PC-3 (cell line): ENCODE results near the gene KCNK3. TPM values are rescaled to one million over a fixed set of nuclear protein-coding genes. Genes with fewer than 3 reads are reported as not detected.

Source experiments
- ATAC-seq: fragments of 200-7000 bp; cut with Tn5 transposase; 2 replicates; pipeline ENCODE4 v1.9.1; 2020; ENCODE audit warnings: mild to moderate bottlenecking, moderate library complexity
- BruUV-seq: library from RNA; stranded (reverse); fragments of 400-500 nt; replicated peaks from 2 replicates; lab custom pipeline; 2021; lab: Mats Ljungman, UMichigan
- CTCF ChIA-PET: fragments of 300-600 bp; sonication (Branson Sonifier 250); formaldehyde crosslinking; loops from one replicate; lab custom pipeline; 2022; ENCODE audit warnings: antibody characterized with exemption; lab: Charles Lee
- POLR2A ChIA-PET: fragments of 300-600 bp; sonication (Branson Sonifier 250); formaldehyde crosslinking; loops from one replicate; lab custom pipeline; 2022; ENCODE audit warnings: antibody characterized with exemption; ENCODE audit not compliant: unreplicated experiment; lab: Charles Lee
- DNase-seq: peaks from one replicate; pipeline ENCODE4 v3.0.0-alpha.2; 2015
- H2AFZ ChIP-seq: fragments of 300-600 bp; sonication (generic); 2 replicates; pipeline ENCODE4 v1.6.0; 2016; ENCODE audit warnings: antibody characterized with exemption, low read length
- H3F3A ChIP-seq: fragments of 300-600 bp; sonication (generic); one replicate; pipeline ENCODE4 v1.6.0; 2017; ENCODE audit warnings: antibody characterized with exemption, low read length, control low read depth, mild to moderate bottlenecking; ENCODE audit not compliant: unreplicated experiment
- H3K27ac ChIP-seq: fragments of 300-600 bp; sonication (generic); 2 replicates; pipeline ENCODE4 v1.5.1; 2016; ENCODE audit warnings: mild to moderate bottlenecking, low read length
- H3K27me3 ChIP-seq: fragments of 300-600 bp; sonication (generic); 2 replicates; pipeline ENCODE4 v1.6.1; 2016; ENCODE audit warnings: low read length, mixed read lengths
- H3K36me3 ChIP-seq: fragments of 300-600 bp; sonication (generic); 2 replicates; pipeline ENCODE4 v1.6.1; 2016; ENCODE audit warnings: low read depth, mixed run types, low read length, mixed read lengths
- H3K4me1 ChIP-seq: fragments of 300-600 bp; sonication (generic); 2 replicates; pipeline ENCODE4 v1.5.1; 2016; ENCODE audit warnings: low read length; ENCODE audit not compliant: insufficient read depth
- H3K4me2 ChIP-seq: fragments of 300-600 bp; sonication (generic); 2 replicates; pipeline ENCODE4 v1.6.0; 2016; ENCODE audit warnings: low read length
- H3K4me3 ChIP-seq: fragments of 300-600 bp; sonication (generic); 2 replicates; pipeline ENCODE4 v1.5.1; 2016; ENCODE audit warnings: mild to moderate bottlenecking, low read length, mixed read lengths
- H3K79me2 ChIP-seq: fragments of 300-600 bp; sonication (generic); 2 replicates; pipeline ENCODE4 v1.6.1; 2017; ENCODE audit warnings: low read length, mixed read lengths
- H3K9ac ChIP-seq: fragments of 300-600 bp; sonication (generic); 2 replicates; pipeline ENCODE4 v1.6.0; 2016; ENCODE audit warnings: mild to moderate bottlenecking, low read length
- H3K9me2 ChIP-seq: fragments of 300-600 bp; sonication (generic); replicated peaks from 2 replicates; pipeline ENCODE4 v1.6.1; 2016; ENCODE audit warnings: mixed run types, low read length, mixed read lengths
- H3K9me3 ChIP-seq: fragments of 300-600 bp; sonication (generic); 2 replicates; pipeline ENCODE4 v1.6.1; 2016; ENCODE audit warnings: low read length, mixed read lengths
- H4K20me1 ChIP-seq: fragments of 300-600 bp; sonication (generic); 2 replicates; pipeline ENCODE4 v1.6.1; 2016; ENCODE audit warnings: low read length, mixed read lengths
- EZH2 ChIP-seq: fragments of 300-600 bp; sonication (generic); IDR thresholded peaks from one replicate; pipeline ENCODE4 v1.6.1; 2017; ENCODE audit warnings: antibody characterized with exemption, mild to moderate bottlenecking, low read length; ENCODE audit not compliant: unreplicated experiment
- EZH2phosphoT487 ChIP-seq: fragments of 300-600 bp; sonication (generic); IDR thresholded peaks from 2 replicates; pipeline ENCODE4 v1.6.1; 2018; ENCODE audit warnings: mild to moderate bottlenecking, antibody characterized with exemption, low read length, borderline replicate concordance
- intact Hi-C: fragments of 100-400 bp; cut with micrococcal nuclease; formaldehyde crosslinking; loops from 2 replicates; pipeline ENCODE4 v1.9.0; 2023
- total RNA-seq: library from RNA; depleted of rRNA; stranded (reverse); fragments of >200 nt; gene quantifications from 2 replicates; pipeline ENCODE4 v1.2.3, GENCODE V29; 2014
- TF ChIP-seq, protein P1 (sequence below): fragments of 300-600 bp; sonication (generic); conservative IDR thresholded peaks from 2 replicates; pipeline ENCODE4 v1.5.1; 2017; ENCODE audit warnings: antibody characterized with exemption, low read depth, mild to moderate bottlenecking, low read length

KCNK3 gene
- total RNA-seq, 1 experiment from 2014 or later = 0.04 TPM

DNA sequence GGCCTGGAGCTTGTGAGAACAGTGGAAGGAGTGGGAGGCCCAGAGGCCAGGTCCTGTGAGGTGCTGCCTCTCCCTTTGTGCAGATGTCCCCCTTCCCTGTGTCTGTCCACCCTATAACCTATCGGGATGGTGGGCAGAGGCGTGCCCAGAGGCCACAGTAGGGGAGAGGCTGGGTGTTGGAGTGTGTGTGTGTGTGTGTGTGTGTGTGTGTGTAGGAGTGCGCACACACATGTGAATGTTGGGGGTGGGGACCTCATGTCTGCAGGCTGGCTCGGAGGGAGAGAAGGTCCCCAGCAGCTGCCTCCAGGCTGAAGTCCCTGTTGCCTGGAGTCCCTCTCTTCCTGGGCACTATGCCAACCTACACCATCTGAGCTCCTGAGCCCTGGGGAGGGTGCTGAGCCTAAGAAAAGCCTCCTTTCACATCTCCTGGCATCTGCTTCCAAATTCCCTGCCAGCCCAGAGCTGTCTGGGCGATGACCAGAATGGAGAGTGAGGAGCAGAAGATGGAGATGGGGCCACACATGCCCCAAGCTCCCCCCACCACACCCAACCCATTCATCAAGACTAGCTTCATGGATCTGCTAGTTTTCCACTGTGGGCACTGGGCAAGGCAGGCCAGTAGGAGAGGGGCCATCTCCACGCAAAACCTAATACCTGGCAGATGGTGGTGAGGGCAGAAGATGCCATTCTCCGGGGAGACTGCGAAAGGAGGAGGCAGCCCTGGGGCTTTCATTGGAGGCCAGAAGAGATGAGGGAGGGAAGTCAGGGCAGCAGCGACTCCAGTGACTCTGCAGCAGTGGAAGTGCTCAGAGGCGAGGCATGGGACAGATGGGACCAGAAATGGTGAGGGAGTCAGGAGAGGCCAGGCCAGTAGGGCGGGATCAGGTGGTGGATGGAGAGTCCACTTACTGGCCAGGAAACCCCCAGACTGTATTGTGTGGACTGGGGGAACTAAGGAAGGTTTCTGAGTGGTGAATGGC lies 20.3 kb downstream of the KCNK3 start:
- no peak overlapping the region for H3K27ac ChIP-seq
- no peaks in the 10 kb centered on the region for H3K9me2 ChIP-seq
- no peak for ATAC-seq
- intact Hi-C loops = no loop called here
- POLR2A ChIA-PET = no interaction called here
- no peaks in the 10 kb centered on the region for H3K4me1 ChIP-seq
- H3K9ac ChIP-seq = no peak overlapping the region
- DNase-seq = no peak
- H3K9me3 ChIP-seq = no peaks in the 10 kb centered on the region
- no peak overlapping the region for H3K4me3 ChIP-seq
- no peak overlapping the region for H2AFZ ChIP-seq
- H3K4me2 ChIP-seq = no peak overlapping the region
- BruUV-seq = no TSS peak
- H3K79me2 ChIP-seq = no peaks in the 10 kb centered on the region
- TF ChIP-seq EZH2phosphoT487 = no peak
- TF ChIP-seq EZH2 = no peak
- TF ChIP-seq, protein P1, sequence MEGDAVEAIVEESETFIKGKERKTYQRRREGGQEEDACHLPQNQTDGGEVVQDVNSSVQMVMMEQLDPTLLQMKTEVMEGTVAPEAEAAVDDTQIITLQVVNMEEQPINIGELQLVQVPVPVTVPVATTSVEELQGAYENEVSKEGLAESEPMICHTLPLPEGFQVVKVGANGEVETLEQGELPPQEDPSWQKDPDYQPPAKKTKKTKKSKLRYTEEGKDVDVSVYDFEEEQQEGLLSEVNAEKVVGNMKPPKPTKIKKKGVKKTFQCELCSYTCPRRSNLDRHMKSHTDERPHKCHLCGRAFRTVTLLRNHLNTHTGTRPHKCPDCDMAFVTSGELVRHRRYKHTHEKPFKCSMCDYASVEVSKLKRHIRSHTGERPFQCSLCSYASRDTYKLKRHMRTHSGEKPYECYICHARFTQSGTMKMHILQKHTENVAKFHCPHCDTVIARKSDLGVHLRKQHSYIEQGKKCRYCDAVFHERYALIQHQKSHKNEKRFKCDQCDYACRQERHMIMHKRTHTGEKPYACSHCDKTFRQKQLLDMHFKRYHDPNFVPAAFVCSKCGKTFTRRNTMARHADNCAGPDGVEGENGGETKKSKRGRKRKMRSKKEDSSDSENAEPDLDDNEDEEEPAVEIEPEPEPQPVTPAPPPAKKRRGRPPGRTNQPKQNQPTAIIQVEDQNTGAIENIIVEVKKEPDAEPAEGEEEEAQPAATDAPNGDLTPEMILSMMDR = no peak
- no peaks in the 10 kb centered on the region for H4K20me1 ChIP-seq
- CTCF ChIA-PET = no interaction called here
- no peaks in the 10 kb centered on the region for H3K36me3 ChIP-seq
- no peaks in the 10 kb centered on the region for H3F3A ChIP-seq
- no peaks in the 10 kb centered on the region for H3K27me3 ChIP-seq

DNA sequence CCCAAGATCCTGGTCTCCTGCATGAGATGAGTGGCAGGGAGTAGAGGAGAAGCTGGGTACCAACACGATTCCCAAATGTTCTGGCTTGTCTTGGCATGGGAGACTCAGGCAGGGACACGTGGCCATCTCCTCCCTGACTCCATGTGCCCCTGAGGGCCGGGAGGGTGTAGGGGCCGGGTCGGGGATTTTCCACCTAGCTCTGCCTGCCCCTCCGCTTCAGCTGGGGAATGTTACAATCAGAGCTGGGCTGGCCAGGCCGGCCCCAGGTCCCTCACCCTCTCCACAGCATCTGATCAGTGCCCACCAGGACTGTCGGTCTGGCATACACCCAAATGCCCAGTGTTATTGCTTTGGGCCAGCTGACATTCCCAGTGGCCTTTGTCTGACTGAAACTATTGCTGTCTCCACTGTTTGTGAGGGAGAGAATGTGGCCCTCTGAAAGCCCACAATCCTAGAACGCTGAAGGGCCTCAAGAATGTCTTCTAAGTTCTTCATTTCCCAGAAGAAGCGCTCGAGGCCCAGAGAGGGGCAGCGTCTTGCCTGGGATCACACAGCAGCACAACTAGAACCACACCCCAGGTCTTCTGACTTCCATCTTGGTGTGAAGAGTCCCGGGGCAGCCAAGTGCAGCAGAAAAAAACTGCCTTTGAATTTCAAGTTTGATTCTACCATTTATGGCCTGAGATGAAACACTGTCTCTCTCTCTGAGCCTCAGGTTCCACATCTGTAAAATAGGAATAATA lies 23.2 kb downstream of the KCNK3 start:
- Histone ChIP-seq H3K4me3 (no peak overlapping the region), H3F3A (no peaks in the 10 kb centered on the region), H3K9me3 (no peaks in the 10 kb centered on the region), H3K36me3 (no peaks in the 10 kb centered on the region), H3K27me3 (no peaks in the 10 kb centered on the region), H3K79me2 (no peaks in the 10 kb centered on the region), H4K20me1 (no peaks in the 10 kb centered on the region), H3K9ac (no peak overlapping the region), H3K27ac (no peak overlapping the region), H2AFZ (no peak overlapping the region), H3K4me2 (no peak overlapping the region), H3K9me2 (no peaks in the 10 kb centered on the region), H3K4me1 (peaks cover 5% of the 10 kb centered on the region)
- DNase-seq (no peak), ATAC-seq (no peak)
- CTCF ChIA-PET = no interaction called here
- POLR2A ChIA-PET = no interaction called here
- no TSS peak for BruUV-seq
- TF ChIP-seq, protein P1 = no peak
- TF ChIP-seq EZH2 (no peak), EZH2phosphoT487 (no peak)
- intact Hi-C loops = no loop called here
